Measurements from ENCODE around the gene VAV2. TPM values are rescaled to one million over a fixed set of nuclear protein-coding genes. Genes with fewer than 3 reads are reported as not detected.
A peak's percentile ranks its signal among the peaks of the same experiment; 100 is the strongest.

The VAV2 gene
- total RNA-seq, 1 experiment from 2014 or later, result 9.7 TPM

DNA sequence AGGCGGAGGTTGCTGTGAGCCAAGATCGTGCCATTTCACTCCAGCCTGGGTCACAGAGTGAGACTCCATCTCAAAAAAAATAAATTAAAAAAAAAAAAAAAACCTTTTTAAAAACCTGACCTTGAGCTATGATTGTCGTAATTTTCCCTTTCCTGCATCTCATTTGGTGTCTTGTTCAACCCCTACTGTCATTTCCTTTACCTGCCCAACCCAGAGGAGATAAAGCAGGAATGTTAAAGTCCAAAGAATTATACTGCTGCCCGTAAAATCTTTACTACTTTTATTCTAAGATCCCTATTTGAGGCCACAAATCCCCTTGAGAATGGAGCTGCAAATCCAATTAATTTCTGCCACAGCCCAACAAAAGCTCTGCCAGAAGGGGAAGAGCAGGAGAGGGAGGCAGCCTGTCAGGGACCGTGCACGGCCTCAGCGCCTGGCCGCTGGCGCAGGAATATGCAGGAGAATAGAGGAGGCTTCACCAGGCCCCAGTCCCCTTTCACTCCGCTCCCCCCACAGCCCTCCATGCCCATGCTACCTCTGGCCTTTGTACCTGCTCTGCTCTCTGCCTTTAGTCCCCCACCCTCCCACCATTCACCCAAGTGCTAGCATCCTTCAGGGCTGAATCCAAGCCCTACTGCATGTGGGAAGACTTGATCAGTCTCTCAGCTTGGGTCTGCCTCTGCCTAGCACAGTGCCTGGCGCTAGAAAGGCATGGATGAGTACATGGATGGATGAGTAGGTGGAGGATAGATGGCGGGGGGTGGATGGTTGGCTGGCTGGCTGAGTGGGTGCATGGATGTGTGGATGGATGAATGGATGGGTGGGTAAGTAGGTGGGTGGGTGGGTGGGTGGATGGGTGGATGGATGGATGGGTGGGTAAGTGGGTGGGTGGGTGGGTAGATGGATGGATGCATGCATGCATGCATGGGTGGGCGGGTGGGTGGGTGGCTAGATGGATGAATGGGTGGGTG is 154.2 kb downstream of the VAV2 start:
- ChIA-PET POLR2A (ENCODE audit: unreplicated experiment) (interaction anchor here (0.6 kb wide), 1 partner anchor 168 kb away, joined by 3 read pairs; no protein-coding TSS in a partner anchor), CTCF (interaction anchor here (0.6 kb wide), 1 partner anchor 222 kb away, joined by 6 read pairs; no protein-coding TSS in a partner anchor)
- no peaks in the 10 kb centered on the region for H3F3A ChIP-seq (ENCODE audit: low read length, unreplicated experiment)
- H3K27me3 ChIP-seq (ENCODE audit: low read length), result no peaks in the 10 kb centered on the region
- no peaks in the 10 kb centered on the region for H3K4me1 ChIP-seq (ENCODE audit: insufficient read depth, low read length)
- H2AFZ ChIP-seq (ENCODE audit: low read length), result no peak overlapping the region
- H3K4me2 ChIP-seq (ENCODE audit: low read length), result no peak overlapping the region
- no TSS peak for BruUV-seq (replicated peaks)
- ATAC-seq (peak; percentile 37; the same call in 1 of the 2 replicates), DNase-seq (no peak)
- H3K79me2 ChIP-seq (ENCODE audit: low read length), result no peaks in the 10 kb centered on the region
- no peaks in the 10 kb centered on the region for H3K36me3 ChIP-seq (ENCODE audit: low read depth, low read length)
- no peak overlapping the region for H3K9ac ChIP-seq (ENCODE audit: low read length)
- no peaks in the 10 kb centered on the region for H3K9me2 ChIP-seq (replicated peaks; ENCODE audit: low read length)
- no peaks in the 10 kb centered on the region for H4K20me1 ChIP-seq (ENCODE audit: low read length)
- no peak overlapping the region for H3K4me3 ChIP-seq (ENCODE audit: low read length)
- no peaks in the 10 kb centered on the region for H3K9me3 ChIP-seq (ENCODE audit: low read length)
- TF ChIP-seq EZH2 (IDR thresholded peaks at IDR 0.05; ENCODE audit: low read length, unreplicated experiment) (no peak), CTCF (conservative IDR thresholded peaks at IDR 0.05; ENCODE audit: low read depth, low read length) (no peak), EZH2phosphoT487 (IDR thresholded peaks at IDR 0.05; ENCODE audit: borderline replicate concordance, low read length) (no peak)
- no peak overlapping the region for H3K27ac ChIP-seq (ENCODE audit: low read length)
- intact Hi-C loops (cut with micrococcal nuclease), result no loop called here

DNA sequence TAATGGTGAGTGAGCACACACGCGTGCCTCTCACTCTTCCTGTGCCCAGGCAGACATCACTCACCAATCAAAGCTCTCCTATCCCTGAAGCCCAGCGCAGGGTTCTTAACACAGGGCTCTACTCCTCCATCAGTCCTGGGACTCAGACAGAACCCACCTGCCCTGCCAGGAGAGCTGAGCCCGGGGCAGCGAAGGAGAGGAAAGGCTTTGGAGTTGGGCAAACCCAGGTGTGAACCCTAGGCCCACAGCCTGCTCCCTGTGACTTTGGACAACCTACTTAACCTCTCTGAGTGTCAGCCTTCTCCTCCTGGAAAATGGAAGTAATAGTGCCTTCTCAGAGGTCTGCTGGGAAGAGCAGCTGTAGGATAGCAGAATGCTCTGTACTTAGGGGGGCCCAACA is 155.3 kb downstream of the VAV2 start:
- Histone ChIP-seq H3K27ac (ENCODE audit: low read length) (no peak overlapping the region), H3K9me2 (replicated peaks; ENCODE audit: low read length) (no peaks in the 10 kb centered on the region)

More for the DNA sequence above, 155.3 kb downstream of the VAV2 start:
- Histone ChIP-seq H3K27me3 (ENCODE audit: low read length) (no peaks in the 10 kb centered on the region), H4K20me1 (ENCODE audit: low read length) (no peaks in the 10 kb centered on the region), H3K9ac (ENCODE audit: low read length) (no peak overlapping the region), H3K4me1 (ENCODE audit: insufficient read depth, low read length) (no peaks in the 10 kb centered on the region), H2AFZ (ENCODE audit: low read length) (no peak overlapping the region), H3K79me2 (ENCODE audit: low read length) (no peaks in the 10 kb centered on the region), H3K4me2 (ENCODE audit: low read length) (no peak overlapping the region), H3K4me3 (ENCODE audit: low read length) (no peak overlapping the region), H3K36me3 (ENCODE audit: low read depth, low read length) (no peaks in the 10 kb centered on the region), H3K9me3 (ENCODE audit: low read length) (no peaks in the 10 kb centered on the region), H3F3A (ENCODE audit: low read length, unreplicated experiment) (no peaks in the 10 kb centered on the region)
- ChIA-PET POLR2A (ENCODE audit: unreplicated experiment) (no interaction called here), CTCF (no interaction called here)
- BruUV-seq (replicated peaks), result no TSS peak
- no peak for DNase-seq
- TF ChIP-seq EZH2 (IDR thresholded peaks at IDR 0.05; ENCODE audit: low read length, unreplicated experiment), result no peak
- no peak for TF ChIP-seq EZH2phosphoT487 (IDR thresholded peaks at IDR 0.05; ENCODE audit: borderline replicate concordance, low read length)
- TF ChIP-seq CTCF (conservative IDR thresholded peaks at IDR 0.05; ENCODE audit: low read depth, low read length), result no peak
- ATAC-seq, result no peak
- intact Hi-C loops (cut with micrococcal nuclease), result no loop called here
